Dermis microvascular lymphatic vessel endothelial cell (primary cell): ENCODE results near the gene RNMT. TPM values are rescaled to one million over a fixed set of nuclear protein-coding genes. Genes with fewer than 3 reads are reported as not detected.
"Not testable (repeated sequence)": the region's sequence is repeated elsewhere in the genome, so short reads cannot be mapped to it uniquely, and the experiment has no call there.

Experiments
- DNase-seq, 2 donors: peaks; one replicate each; pipeline versions ENCODE4 v3.0.0 to v3.0.0-alpha.2; 2010; ENCODE audit warnings: low read depth in 2 of 2
- total RNA-seq: library from RNA; depleted of rRNA; stranded (reverse); fragments of >200 nt; gene quantifications from 2 replicates; pipeline ENCODE4 v1.2.1, GENCODE V29; 2014

The RNMT gene
- 16.8 and 19.3 TPM in 2 replicates for total RNA-seq

DNA sequence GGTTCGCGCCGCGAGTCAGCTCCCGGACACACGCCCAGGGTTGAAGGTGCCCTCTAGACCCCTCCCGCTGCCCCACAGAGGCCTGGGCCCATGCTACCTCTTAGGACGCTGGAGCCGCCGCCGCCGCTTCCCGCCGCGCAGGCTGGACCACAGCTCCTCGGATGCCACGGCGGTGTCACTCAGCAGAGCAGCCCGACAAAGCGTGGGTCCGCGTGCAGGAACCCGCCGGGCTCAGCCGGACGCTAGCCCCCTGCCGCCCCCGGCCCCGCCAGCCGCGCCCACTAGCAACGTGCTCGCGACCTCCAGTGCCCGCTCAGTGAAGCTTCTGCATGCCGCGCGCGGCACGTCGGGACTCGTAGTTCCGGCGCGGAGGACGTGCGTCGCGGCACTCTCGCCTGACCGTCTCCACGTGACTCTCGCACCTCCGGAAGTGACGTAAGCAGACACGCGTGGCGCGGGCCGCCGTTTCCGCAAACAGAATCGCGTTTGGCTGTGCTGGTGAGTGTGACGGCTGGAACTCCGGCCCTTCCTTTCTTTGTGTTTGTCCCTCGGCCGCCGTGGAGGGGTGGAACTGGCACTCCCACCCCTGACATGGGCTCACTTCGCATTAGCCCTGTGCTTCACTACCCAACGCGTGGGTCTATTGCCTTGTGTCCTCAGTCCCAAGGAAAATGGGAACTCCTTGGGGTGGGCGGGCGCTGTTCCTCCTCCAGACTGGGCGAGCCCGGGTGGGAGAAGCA, at the start of gene RNMT, which contains the start of gene FAM210A:
Gene RNMT, plus strand, starts transcription at position 442 of the 740 bp plus-strand sequence. CDS start 4,845 bp downstream, outside the sequence.
Gene FAM210A, minus strand, starts transcription at position 327 of the 740 bp plus-strand sequence. CDS start 44,481 bp downstream, outside the sequence.
- peak; percentile 97 to 98 for DNase-seq

DNA sequence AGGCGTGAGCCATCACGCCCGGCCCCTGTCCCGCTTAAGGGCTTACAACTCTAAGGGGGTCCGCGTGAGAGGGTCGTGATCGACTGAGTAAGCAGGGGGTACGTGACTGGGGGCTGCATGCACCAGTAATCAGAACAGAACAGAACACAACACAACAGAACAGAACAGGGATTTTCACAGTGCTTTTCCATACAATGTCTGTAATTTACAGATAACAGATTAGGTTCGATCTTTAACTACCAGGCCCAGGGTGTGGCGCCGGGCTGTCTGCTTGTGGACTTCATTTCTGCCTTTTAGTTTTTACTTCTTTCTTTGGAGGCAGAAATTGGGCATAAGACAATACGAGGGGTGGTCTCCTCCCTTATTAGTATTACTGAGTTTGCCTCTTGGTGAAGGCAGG, 49.1 kb upstream of the RNMT start:
- DNase-seq, result not testable (repeated sequence)

DNA sequence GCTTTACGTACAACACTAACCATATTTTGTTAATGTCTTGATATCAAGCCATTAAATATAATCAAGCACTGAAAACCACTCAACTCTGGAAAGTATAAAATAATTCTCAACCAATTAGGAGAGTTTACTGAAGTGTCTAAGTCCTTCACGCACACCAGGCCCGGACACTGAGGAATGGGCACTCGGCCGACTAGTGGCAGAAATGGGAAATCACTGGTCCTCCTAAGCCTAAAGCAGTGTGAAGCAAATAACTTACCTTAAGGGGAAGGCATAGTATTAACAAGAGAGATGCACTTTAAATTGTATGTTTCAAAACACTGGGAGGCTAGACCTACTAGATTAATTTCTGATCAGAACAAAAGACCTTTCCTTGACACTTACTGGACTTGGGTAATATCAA, 45.9 kb upstream of the RNMT start:
- no peak for DNase-seq

DNA sequence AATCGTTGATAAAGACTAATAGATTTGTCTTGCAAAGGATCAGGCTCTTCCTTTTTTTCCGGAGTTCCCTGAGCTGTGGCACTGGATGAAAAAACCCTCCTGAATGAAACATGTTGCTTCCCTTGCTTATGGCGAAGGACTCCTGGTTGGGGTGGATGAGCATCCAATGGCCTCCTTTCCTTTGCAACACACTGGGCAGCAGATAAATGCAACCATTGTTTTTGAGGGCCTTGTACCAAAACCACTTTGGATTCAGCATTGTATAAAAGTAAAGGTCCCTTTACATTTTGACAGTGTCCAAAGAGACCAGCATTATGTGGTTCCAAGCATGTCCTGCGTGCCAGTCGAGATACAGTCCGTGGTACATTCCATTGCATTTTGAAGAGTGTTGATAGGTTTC, 44.8 kb upstream of the RNMT start:
- DNase-seq, result no peak

DNA sequence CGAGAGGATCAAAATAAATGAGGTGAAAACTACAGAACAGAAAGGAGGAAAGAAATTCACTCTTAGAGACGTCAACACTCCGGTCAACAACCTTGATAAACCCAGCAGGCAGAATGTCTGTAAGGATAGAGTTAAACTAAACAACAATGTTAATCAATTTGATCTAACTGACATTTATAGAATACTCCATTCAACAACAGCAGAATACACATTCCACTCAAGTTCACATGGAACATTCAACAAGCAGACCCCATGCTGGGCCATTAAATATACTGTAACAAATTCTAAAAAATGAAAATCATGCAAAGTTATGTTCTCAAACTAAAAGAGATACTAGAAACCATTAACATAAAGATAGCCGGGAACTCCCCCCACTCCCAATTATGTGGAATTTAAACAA, 41.9 kb upstream of the RNMT start:
- DNase-seq, result no peak

DNA sequence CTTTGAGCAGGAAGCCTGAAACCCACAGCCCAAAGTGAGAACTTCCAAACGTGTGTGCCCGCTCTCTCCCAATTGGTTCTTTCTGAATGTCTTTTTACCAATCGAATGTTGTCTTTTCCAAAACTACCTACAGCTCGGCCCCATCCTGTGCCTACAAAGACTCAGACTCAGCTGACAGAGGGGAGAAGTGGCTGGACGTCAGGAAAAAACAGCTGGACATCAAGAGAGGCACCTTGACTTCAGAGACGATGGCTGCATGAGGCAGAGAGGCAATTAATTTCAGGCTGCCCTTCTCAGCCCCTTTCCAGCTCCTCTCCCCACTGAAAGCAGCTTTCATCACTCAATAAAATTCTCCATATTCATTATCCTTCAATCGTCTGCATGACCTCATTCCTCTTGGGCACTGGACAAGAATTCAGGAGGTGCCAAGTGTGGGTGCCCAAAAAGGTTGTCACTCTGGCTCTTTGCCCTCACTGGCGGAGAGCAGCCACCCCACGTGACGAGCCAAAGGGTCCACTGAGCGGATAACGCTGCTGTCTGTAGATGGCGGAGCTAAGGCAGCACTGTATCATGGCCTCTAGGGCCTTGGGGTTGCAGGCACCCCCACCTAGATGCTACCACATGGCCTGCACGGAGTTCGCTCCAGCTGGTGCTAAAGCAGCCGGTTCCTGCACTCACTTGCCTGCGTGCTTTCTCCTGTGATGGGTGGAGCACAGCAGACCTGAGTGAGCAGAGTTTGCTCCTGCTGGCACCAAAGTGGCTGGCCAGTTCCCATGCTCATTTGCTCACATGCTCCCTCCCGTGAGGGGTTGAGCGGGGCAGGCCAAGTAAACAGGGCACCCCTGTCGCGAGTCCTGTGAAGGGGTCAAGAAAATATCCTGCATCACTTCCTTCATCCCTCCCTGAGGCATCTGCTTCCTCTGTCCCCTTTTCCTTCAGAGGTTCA, 38.0 kb upstream of the RNMT start:
- no peak for DNase-seq

DNA sequence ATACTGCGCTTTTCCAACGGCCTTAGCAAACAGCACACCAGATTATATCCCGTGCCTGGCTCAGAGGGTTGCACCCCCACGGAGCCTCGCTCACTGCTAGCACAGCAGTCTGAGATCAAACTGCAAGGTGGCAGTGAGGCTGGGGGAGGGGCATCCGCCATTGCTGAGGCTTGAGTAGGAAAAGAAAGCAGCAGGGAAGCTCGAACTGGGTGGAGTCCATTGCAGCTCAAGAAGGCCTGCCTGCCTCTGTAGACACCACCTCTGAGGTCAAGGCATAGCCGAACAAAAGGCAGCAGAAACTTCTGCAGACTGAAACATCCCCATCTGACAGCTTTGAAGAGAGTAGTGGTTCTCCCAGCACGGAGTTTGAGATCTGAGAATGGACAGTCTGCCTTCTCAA, 36.4 kb upstream of the RNMT start:
- not testable (repeated sequence) for DNase-seq

DNA sequence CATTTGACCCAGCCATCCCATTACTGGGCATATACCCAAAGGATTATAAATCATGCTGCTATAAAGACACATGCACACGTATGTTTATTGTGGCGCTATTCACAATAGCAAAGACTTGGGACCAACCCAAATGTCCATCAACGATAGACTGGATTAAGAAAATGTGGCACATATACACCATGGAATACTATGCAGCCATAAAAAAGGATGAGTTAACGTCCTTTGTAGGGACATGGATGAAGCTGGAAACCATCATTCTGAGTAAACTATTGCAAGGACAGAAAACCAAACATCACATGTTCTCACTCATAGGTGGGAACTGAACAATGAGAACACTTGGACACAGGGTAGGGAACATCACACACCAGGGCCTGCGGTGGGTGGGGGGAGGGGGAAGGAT, 31.1 kb upstream of the RNMT start:
- DNase-seq, result not testable (repeated sequence)

DNA sequence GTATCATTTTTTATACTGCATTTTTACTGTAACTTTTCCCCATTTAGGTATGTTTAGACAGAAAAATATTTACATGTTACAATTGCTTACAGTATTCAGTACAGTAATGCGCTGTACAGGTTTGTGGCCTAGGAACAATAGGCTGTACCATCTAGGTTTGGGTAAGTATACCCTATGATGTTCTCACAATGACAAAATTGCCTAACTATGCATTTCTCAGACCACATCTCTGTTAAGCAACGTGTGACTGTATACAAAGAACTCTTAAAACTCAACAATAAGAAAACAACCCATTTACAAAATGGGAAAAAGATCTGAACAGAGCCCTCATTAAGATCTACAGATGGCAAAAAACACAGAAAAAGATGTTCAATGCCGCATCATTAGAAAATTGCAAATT, 29.5 kb upstream of the RNMT start:
- no peak for DNase-seq

DNA sequence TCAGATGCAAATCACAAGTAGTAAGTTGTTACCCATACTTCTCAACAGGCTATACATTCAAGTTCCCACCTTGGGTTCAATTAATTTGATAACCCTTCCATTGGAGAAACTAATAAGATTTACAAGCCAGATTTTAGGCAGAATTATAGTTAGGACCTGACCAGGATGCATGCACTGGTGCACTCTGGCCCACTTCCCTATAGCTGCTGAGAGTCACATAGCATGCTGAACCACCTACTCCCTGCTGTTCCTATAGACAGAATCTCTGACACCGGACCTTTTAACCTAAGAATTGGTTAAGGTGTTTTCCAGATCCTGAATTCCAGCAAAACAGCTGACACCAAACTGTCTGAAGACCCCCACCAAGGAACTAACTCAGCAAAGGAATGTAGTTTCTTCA, 26.3 kb upstream of the RNMT start:
- no peak for DNase-seq

DNA sequence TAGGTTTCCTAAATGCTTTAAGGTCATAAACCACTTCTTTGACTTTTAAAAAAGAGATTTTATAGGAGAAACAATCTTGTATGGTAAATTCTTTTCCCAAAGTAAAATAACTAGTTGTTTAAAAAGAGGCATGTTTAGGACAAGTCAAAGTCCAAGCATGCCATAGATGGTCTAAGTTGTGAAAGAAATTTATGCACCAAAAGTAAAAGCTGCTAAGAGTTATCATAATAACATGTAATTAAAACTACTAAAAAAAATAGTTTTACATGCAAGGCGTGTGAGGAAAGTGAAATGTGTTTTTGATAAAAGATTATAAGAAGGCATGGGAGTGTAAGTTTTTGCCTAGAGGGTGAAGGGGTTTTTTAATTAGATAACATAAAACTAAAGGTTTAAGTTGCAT, 22.6 kb upstream of the RNMT start:
- DNase-seq, result peak in 1 of 2 donors; percentile 17

DNA sequence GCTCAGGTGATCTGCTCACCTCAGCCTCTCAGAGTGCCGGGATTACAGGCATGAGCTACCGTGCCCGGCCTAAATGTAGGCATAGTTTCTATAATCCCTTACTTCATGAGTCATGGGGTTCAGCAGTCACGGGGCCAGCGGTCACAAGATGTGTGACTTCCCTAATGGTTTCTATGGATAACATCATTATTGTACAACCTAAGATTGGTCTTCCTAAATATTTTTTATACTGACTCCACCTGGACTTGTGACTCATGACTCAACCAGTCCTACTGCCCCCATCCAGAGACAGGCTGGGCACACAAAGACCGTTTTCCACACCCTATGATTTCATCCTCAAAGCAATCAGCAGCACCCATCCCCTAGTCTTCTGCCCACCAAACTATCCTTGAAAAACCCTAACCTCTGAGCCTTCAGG, 16.1 kb upstream of the RNMT start:
- DNase-seq, result peak in 1 of 2 donors; percentile 45

DNA sequence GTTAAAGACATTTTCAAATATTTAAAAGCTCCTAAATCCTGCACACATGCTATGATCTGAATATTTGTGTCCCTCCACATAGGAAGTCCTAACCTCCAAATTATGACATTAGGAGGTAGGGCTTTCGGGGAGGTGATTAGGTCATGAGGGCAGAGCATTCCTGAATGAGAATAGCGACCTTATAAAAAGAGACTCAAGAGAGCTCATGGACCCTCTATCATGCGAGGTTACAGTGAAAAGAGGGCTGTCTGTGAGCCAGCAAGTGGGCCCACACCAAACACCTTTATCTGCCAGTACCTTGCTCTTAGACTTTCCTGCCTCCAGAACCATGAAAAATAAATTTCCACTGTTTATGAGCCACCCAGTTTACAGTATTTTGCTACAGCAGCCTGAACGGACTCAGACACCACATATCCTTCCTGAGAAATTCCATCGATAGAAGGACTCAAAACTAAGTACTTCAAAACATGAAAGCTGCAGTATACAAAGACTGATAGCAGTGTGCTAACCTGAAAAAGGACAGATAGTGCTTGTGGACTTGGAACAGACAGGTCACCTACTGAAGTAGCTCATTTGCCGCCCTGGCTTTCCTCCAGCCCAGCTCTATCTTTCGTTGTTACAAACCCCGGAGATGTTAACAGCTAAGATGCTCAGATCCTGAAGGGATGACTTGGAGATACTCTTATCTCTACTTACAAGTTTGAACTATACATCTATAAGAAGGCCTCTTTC, 13.9 kb upstream of the RNMT start:
- peak in 1 of 2 donors; percentile 2 for DNase-seq

DNA sequence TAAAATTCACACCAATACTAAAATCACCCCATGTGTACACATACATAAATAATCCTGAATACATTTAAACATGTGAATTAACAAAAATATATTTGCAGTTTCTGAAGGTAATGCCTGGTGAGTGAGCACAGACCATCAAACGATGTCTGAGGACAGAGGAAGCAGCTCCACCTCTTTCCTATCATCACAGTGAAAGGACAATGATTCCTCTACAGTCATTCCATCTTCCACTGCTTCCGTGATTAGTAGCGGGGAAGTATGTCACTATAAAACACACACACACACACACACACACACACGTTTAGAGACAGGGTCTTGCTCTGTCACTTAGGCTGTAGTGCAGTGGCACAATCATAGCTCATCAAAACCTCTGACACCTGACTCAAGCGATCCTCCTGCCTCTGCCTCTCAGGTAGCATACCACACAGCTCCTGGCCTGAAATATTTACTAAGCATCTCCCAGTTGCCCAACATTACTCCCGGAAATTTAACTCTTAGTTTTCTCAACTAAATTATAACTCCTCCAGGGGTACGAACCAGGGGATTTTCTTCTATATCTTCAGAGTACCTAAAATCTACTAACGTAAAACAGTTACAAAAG, 12.9 kb upstream of the RNMT start:
- DNase-seq, result peak; percentile 12 to 27

DNA sequence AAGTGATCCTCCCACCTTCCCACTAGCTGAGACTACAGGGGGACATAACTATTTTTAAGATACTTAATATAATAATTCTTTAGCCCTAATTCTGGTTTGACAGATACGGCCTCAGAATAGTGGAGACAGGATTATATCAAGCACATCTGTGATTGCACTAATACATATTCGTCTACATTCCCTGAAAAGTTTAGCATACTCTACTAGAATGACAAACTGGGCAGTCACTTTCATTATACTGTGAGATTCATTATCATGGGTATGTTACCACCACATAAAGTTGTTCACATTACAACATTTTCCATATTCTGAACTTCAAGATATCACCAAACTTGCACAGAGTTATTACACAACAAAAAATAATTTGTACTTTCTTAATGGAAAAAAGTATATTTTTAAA, 11.1 kb upstream of the RNMT start:
- DNase-seq, result no peak

DNA sequence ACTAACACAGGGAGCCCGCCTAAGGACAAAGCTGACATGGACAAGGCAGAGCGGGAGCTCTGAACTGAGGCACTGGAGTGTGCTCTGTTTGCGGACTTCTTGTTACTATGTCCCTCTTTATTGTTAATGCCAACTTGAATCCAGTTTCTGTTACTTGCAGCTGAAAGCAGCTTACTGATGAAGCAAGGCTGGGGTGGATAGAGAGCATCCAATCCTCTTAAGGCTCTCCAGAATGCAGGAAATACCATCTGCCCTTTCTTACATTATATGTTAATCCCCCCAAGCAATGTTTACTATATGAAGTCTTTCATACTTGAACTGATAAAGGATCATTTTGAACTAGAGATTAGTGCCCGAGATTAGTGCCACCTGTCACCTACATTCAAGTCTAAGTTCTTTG, 9.6 kb upstream of the RNMT start:
- DNase-seq, result no peak

DNA sequence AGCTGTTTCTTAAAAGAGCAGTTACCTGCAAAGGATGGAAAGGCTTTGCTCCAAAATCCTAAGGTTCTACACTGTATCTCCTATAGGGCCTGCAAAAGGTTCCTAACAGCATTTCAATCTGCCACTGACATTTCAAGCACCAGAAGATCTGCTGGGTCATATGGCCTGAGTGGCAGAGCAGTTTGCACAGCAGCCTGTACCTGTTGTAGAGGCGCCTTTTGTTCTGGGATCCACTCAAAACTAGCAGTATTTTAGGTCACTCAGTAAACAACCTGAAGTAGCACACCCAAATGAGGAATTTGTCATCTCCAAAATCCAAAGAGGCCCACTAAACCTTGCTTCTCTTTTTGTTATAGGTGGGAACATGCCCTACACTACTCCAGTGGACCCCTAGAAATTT, 6.3 kb upstream of the RNMT start:
- DNase-seq, result no peak

DNA sequence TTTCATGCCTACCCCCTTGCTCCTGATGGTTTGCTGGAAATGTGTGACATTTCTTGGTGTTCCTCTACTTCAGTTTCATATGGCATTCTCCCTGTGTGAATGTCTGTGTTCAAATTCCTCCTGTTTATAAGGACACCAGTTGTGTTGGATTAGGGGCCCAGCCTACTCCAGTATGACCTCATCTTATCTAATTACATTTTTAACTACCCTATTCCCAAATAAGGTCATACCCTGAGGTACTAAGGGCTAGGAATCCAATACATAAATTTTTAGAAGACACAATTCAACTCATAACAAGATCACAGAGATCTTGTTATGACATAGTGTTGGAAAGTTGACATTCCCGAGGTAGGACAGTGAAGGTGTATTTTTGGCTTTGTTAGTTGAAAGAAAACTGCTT, 5.6 kb upstream of the RNMT start:
- no peak for DNase-seq

DNA sequence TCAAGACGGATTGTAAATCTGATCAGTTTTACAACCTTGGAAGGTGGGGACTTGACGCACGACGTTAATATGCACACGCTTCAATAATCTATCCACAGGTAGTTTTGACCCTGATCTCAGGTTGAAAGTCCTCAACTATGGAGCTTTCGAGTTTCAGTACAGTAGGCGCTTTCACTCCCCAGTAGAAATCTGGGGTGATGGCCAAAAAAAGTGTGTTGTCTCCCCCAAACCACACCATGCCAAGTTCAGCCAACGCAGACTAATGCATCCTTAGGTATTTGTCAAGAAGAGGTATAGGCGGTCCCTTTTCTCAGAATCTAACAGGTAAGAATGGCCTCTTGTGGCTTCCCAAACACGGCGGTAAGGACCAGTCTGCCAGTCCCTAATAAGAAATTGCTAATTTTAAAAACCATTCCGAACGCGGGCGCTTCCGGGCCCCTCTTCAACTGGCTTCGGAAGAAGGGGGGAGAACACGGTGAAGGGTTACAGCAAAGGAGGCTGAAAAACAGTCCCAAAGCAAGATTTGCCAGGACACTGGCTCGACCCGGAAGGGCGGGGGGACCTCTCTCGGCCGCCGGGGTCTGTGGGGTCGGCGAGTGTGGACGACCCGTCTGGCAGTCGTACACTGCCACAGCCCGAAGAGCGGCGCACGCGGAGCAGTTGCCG, 774 bp upstream of the RNMT start:
- peak in 1 of 2 donors; percentile 12 for DNase-seq

DNA sequence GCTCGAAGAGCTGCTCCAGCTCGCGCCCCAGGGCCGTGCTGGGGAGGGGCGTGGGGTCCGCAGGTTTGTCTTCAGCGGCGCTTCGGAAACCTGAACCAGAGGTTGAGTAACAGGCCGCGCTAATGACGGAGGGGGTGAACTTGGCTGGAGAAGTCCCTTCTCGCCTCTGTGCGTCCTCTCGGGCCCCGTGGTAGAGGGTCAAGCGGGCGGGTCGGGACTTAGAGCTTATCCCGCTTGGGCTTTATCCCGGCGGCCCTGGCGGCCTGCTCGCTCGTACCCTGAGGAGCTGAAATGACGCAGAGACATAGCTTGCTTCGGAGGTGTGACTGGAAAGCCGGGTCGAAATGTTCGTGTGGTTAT, 479 bp downstream of the RNMT start:
- peak; percentile 32 to 70 for DNase-seq

DNA sequence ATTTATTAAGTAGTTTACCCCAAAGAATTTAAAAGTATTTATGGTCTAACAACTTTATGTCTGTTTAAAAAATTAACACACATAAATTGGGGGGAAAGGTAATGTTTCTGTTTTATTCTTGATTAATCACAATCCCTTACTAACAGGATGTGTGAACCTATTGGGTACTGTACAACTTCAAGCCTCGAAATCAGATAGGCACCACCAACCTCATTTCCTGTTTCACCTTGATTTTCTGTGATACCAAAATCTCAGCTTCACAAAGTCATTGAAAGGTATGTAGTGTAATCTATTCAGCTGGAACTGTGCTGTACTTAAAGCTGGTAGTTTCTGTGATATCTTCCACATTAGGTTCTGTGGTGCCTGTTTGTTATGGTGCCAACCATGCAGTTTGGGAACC, 4.0 kb downstream of the RNMT start:
- DNase-seq, result no peak
